GM10847 (cell line): ENCODE data around the gene TUBGCP3.

Source experiments
- POLR2A ChIP-seq: IDR thresholded peaks from 2 replicates; pipeline ENCODE4 v1.6.1; 2011; ENCODE audit not compliant: insufficient read length; ENCODE audit errors: extremely low read depth

Gene TUBGCP3, protein sequence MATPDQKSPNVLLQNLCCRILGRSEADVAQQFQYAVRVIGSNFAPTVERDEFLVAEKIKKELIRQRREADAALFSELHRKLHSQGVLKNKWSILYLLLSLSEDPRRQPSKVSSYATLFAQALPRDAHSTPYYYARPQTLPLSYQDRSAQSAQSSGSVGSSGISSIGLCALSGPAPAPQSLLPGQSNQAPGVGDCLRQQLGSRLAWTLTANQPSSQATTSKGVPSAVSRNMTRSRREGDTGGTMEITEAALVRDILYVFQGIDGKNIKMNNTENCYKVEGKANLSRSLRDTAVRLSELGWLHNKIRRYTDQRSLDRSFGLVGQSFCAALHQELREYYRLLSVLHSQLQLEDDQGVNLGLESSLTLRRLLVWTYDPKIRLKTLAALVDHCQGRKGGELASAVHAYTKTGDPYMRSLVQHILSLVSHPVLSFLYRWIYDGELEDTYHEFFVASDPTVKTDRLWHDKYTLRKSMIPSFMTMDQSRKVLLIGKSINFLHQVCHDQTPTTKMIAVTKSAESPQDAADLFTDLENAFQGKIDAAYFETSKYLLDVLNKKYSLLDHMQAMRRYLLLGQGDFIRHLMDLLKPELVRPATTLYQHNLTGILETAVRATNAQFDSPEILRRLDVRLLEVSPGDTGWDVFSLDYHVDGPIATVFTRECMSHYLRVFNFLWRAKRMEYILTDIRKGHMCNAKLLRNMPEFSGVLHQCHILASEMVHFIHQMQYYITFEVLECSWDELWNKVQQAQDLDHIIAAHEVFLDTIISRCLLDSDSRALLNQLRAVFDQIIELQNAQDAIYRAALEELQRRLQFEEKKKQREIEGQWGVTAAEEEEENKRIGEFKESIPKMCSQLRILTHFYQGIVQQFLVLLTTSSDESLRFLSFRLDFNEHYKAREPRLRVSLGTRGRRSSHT

DNA sequence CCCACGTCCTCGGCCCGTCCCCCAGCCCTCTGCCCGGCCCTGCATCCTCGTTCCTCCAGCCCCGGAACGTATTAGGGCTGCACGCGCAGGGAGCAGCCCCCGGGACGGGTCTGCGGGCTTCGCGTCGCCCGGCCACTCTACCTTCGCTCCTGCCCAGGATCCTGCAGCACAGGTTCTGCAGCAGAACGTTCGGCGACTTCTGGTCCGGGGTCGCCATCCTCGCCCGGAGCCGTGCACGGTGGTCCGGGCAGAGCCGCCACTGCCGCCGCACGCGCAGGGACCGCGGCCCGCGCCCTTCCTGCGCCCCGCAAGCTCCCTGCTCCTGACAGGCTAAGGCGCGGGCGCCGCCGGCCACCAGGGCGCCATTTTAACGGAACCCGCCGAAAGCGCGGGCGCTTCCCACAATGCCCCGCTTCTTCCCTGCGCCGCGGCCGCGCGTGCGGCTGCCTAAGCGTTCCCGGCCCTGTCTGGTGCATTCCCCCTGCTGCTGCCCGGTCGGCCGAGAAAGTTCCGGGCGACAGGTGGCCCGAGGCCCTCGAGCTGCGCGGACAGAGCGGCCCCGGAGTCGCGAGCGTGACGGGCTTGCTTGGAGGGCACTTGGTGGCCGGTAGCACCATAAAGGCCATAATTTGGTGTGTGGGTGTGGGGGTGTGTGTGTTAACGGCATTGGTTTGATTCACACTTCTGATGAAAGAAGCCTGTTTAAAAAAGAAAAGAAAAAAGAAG lies at the start of gene TUBGCP3:
TUBGCP3 (minus strand) TSS at position 390 of the 726 bp plus-strand sequence; CDS start at position 217, 173 bp downstream.
- TF ChIP-seq POLR2A, result peak; percentile 89

DNA sequence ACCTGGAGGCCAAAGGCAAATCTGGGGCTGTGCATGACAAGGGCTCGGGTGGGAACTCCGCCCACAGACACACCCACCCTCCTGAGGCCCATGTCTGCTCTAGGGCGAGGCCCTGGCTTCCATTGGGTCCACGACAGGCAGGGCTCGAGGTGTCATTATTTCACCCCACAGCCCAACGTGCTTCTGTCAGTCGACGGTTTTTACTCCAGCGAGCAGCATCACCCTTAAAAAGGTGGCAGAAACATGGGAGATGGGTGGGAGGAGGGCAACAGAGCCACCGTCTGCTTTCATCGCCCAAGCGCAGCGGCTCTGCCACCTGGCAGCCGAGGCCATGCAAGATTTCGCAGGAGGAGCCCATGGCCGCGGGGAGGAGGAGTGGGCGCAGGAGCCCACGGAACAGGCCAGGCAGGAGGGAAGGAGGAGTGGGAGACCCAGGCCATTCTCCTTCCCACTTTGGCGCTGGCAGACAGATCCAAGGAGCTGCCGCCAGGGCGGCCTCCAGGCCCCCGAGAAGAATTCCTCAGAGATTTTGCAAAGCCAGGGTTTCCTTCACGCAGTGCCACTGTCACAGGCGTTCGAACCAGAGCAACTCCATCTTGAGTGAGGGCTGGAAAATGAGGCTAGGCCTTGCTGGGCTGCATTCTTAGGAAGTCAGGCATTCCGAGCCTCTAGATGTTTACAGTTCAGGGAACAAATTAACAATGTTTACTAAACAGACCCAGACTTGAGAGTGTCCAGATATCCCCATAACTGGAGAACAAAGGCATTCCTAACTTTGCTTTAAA lies 49.3 kb upstream of the TUBGCP3 start:
- TF ChIP-seq POLR2A, result no peak

DNA sequence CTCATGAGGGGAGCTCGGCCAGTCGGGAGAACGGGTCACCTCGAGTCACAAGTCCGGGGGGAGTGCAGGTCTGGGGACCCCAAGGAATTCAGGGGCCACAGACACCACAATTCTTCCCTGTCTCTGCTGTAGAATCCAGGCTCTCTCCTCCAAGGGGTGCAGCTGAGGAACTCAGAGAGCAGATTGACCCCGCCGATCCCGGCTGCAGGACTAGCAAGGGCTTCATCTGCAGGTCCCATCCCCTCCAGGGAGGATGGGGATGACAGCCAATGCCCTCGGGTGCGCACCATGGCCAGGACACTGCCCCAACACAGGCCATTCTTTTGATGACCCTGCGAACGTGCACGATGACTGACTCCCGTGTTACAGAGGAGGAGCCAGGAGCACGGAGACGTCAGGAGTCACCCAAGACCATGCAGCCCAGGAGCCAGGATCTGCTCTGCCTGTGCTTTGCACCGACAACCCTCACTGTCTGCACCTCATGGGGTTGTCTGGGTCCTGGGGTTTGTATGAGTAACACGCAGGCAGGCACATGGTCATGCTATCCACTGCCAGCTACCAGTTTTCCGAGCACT lies 48.5 kb upstream of the TUBGCP3 start:
- no peak for TF ChIP-seq POLR2A

DNA sequence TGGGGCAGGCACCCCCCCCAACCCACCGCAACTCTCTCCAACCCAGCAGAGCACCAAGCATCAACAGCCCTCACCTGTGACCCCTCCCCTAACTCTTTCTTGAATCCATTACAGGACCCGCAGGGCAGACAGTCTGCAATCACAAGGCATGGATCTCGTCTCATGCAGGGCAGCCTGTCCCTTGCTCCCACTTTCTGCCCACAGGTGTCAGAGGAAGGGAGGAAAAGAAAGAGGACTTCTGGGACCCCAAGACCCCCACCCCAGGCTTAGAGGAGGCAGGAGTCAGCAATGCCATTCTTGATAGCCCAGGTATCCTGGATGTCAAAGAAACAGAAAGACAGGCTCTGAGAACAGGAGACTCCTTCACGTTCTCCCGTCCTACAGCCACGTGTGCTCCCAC lies 47.4 kb upstream of the TUBGCP3 start:
- no peak for TF ChIP-seq POLR2A

DNA sequence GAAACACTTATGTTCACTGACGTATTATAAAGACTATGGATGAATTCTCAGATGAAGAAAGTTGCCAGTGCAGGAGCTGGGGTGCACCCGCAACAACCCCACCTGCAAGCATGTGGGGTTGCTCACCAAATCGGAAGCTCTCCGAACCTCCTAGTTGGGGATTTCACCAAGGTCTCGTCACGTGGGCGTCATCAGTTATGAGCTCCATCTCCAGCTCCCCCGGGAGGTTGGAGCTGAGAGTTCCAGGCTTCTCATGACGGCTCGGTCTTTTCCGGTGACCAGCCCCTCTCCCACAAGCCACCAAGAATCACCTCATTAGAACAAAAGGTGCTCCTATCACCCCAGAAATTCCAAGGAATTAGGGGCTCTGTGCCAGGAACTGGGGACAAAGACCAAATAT lies 46.1 kb upstream of the TUBGCP3 start:
- TF ChIP-seq POLR2A, result no peak

DNA sequence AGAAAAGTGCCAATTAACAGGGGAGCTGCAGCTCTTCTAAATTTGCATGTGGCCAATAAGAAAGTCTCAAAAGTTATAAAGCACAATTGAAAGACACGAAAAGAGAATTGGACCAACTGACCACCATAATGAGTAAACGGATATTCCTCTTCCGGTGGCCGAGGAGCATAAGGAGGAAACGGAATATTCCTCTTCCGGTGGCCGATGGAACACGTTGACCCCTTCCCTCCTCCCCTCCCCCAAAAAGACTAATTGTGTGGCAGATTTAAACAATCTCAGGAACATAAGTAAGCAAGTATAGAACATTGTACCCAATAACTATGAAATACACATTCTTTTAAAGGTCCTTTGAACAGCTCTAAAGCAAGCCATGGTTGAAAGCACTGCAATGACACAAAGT lies 41.2 kb upstream of the TUBGCP3 start:
- no peak for TF ChIP-seq POLR2A

DNA sequence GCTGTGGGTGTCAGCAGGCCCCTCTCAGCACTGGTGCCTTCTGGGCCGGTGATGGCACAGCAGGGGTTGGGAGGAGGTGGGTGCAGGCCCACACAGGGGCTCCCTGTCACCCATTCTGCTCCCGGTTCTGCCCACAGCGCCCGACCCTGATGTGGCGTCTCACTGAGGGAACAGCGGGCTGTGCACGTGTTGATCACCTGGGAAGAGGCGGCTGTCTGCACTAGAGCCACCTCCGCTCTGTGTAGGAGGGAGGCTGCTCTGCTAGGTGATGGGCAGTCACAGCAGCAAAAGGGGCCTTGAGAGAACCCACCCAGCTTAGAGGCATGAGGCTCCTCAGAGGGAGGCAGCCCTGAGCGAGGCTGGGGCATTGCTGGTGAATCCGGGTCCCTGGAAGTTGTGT lies 39.2 kb upstream of the TUBGCP3 start:
- no peak for TF ChIP-seq POLR2A

DNA sequence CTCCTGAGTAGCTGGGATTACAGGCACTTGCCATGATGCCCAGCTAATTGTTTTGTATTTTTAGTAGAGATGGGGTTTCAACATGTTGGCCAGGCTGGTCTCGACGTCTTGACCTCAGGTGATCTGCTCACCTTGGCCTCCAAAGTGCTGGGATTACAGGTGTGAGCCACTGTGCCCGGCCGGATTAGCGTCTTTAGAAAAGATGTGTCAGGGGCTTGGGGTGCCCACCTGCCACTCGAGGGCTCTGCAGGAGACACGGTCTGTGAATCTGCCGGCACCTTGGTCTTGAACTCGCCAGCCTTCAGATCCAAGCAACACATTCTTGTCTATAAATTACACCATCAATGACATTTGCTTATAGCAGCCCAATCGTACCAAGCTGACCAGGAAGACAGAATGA lies 38.8 kb upstream of the TUBGCP3 start:
- TF ChIP-seq POLR2A, result no peak

DNA sequence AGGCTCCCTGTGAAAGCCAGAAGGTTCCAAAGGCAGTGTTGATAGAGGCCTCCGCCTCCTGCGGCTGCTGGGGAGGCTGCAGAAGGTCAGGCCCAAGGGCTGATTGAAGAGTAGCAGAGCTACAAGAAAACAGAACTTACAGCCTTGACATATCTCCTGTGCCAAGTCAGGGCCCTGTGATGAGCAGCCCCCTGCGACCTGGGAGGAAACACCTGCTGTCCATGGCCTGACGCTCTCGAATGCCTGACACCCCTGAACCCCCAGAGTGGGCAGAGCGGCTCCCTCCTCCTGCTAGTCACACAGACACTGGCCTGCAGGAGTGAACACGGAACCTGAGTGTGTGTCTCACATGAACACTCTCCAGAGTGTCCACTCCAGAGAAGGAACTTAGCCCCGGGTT lies 38.2 kb upstream of the TUBGCP3 start:
- TF ChIP-seq POLR2A, result no peak

DNA sequence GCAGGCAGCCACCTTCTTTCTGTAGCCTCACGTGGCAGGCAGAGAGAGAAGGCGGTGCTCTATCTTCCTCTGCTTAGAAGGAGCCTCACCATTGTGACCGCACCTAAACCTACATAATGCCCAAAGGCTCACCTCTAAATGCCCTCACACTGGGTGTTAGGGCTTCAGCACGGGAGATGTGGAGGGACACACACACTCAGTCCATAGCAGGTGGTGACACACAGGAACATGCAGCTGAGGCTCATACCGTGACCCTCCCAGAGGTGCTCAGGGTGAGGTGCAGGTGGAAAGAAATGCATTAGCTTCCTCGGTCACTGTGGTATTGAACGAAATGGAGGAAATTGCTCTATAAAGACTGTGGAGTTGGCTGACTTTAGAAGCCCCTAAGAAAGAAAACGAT lies 37.7 kb upstream of the TUBGCP3 start:
- no peak for TF ChIP-seq POLR2A

DNA sequence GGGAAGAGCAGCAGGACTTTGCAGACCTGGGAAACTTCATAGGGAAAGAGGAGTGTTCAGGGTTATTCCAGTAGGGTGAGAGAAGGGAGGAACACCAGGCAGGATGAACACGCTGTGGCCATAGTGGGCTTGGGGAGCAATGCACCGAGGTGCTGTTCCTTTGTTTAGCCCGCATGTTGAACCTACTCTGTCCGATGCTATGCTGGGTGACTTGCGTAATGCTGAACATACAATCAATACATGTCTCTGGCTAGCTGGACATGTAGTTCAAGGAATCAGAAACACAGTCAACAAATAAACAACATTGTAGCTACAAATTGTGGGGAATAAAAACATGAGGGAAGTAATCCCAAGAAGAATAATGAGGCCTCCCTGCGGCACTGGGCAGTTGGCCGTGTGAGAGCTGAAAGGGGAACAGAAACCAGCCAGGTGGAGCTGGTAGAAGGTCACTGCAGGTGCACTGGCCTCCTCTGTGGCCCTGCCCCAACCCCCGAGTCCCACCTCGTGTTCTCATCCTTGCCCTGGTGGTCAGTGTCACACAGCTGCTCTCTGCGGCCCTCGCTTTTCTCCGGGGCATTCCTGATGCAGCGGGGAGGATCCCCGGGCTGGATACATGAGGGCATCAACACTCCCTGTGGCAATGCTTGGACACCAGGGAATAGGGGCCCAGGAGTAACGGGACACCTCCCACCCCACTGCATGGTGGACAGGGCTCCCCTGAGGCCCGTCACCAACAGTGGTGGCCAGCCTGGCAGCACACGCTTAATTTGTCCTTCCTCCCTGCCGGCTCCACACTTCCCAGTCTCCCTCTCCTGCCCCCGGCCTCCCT lies 36.9 kb upstream of the TUBGCP3 start:
- no peak for TF ChIP-seq POLR2A

DNA sequence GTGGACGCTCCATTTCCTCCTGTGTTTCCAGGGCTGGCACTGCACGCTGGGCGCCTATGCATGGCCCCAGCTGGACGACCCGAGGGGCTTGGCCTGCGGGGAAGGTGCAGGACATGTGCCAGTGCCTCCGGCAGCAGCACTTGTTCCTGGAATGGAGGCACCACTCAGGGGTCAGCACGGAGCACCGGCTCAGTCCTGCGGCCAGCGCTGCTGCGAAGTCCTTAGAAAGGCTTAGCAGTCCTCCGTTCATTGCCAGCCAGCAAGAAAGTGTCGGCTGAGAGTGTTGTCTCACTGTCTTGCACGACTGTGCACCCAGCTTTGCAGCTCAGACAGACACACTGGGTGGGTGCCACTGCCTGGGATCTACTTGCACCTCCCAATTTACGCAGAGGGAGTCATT lies 36.1 kb upstream of the TUBGCP3 start:
- no peak for TF ChIP-seq POLR2A

DNA sequence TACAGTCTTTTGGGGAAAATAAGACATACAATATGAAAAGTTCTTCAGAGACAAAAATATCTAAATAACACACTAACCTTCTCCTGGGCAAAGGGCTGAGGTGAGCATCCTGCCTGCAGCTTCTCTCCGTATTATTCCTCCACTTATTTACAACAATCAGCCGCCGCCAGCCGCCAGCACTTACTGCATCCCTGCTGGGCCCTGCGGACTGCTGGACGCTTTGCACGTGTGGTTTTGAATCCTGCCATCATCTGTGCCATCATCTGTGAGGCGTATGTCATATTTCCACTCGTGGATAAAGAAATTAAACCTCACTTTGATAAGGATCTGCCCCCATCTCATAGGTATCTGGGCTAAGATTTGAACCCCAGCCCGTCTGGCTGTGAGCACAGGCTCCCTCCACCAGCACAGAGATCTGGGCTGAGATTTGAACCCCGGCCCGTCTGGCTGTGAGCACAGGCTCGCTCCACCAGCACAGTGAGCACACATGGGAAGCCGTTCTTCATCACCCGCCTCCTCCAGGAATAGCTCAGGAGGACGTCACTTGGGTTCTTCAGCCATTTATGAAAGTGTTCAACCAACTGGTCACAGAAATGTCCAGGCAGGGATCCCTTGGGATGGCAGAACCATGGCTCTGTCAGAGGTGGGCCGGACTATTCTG lies 35.2 kb upstream of the TUBGCP3 start:
- TF ChIP-seq POLR2A, result no peak
